H9 (cell line): Measurements from ENCODE around the gene PGS1. TPM values are rescaled to one million over a fixed set of nuclear protein-coding genes. Genes with fewer than 3 reads are reported as not detected.
A peak's percentile ranks its signal among the peaks of the same experiment; 100 is the strongest.

Experiments used
- DNase-seq: peaks from one replicate; pipeline ENCODE4 v3.0.0-alpha.2; 2017
- H2AFZ ChIP-seq: one replicate; pipeline ENCODE4 v1.6.1; 2013; ENCODE audit warnings: mild to moderate bottlenecking, low read length, control low read depth, moderate library complexity
- H2AK5ac ChIP-seq: 2 replicates; pipeline ENCODE4 v1.6.1; 2013; ENCODE audit warnings: low read length, control low read depth, mixed read lengths; ENCODE audit not compliant: insufficient read length
- H2BK120ac ChIP-seq: one replicate; pipeline ENCODE4 v1.6.1; 2013; ENCODE audit warnings: low read depth, mild to moderate bottlenecking, low read length, control low read depth, inconsistent platforms; ENCODE audit not compliant: poor library complexity, severe bottlenecking
- H2BK12ac ChIP-seq: 2 replicates; pipeline ENCODE4 v1.6.1; 2013; ENCODE audit warnings: low read length, control low read depth, mixed read lengths, low read depth; ENCODE audit not compliant: insufficient read length
- H2BK15ac ChIP-seq: 2 replicates; pipeline ENCODE4 v1.6.1; 2013; ENCODE audit warnings: low read depth, low read length, control low read depth
- H2BK20ac ChIP-seq: one replicate; pipeline ENCODE4 v1.6.1; 2013; ENCODE audit warnings: low read depth, mild to moderate bottlenecking, low read length, control low read depth, inconsistent platforms; ENCODE audit not compliant: poor library complexity, severe bottlenecking
- H2BK5ac ChIP-seq: 2 replicates; pipeline ENCODE4 v1.6.1; 2013; ENCODE audit warnings: low read length, control low read depth, mixed read lengths; ENCODE audit not compliant: insufficient read length
- H3K14ac ChIP-seq: 2 replicates; pipeline ENCODE4 v1.6.1; 2013; ENCODE audit warnings: low read length, control low read depth; ENCODE audit not compliant: insufficient read depth
- H3K18ac ChIP-seq: 2 replicates; pipeline ENCODE4 v1.6.1; 2013; ENCODE audit warnings: low read depth, mild to moderate bottlenecking, mixed read lengths, low read length, control low read depth; ENCODE audit not compliant: insufficient read length
- H3K23ac ChIP-seq: 2 replicates; pipeline ENCODE4 v1.6.1; 2013; ENCODE audit warnings: low read length, control low read depth, mixed read lengths, low read depth; ENCODE audit not compliant: insufficient read length
- H3K23me2 ChIP-seq: 2 replicates; pipeline ENCODE4 v1.6.1; 2013; ENCODE audit warnings: low read depth, mild to moderate bottlenecking, mixed read lengths, low read length, control low read depth; ENCODE audit not compliant: insufficient read length, poor library complexity, severe bottlenecking
- H3K27ac ChIP-seq: 2 replicates; pipeline ENCODE4 v1.5.1; 2013; ENCODE audit warnings: low read length, control low read depth, mixed read lengths, low read depth; ENCODE audit not compliant: insufficient read length
- H3K27me3 ChIP-seq: 2 replicates; pipeline ENCODE4 v1.6.1; 2013; ENCODE audit warnings: low read length, control low read depth, inconsistent platforms; ENCODE audit not compliant: insufficient read depth
- H3K4ac ChIP-seq: 2 replicates; pipeline ENCODE4 v1.6.1; 2013; ENCODE audit warnings: low read depth, mild to moderate bottlenecking, control low read depth, inconsistent platforms, low read length, moderate library complexity
- H3K4me1 ChIP-seq: 2 replicates; pipeline ENCODE4 v1.6.1; 2013; ENCODE audit warnings: low read length, control low read depth, inconsistent platforms; ENCODE audit not compliant: insufficient read depth
- H3K4me2 ChIP-seq: 2 replicates; pipeline ENCODE4 v1.6.1; 2013; ENCODE audit warnings: low read length, control low read depth, mixed read lengths; ENCODE audit not compliant: insufficient read length, insufficient read depth
- H3K56ac ChIP-seq: 2 replicates; pipeline ENCODE4 v1.6.1; 2013; ENCODE audit warnings: low read depth, mild to moderate bottlenecking, mixed read lengths, low read length, control low read depth; ENCODE audit not compliant: insufficient read length
- H3K79me1 ChIP-seq: 2 replicates; pipeline ENCODE4 v1.6.1; 2013; ENCODE audit warnings: low read depth, mild to moderate bottlenecking, moderate library complexity, low read length, control low read depth, inconsistent platforms; ENCODE audit not compliant: insufficient read depth, poor library complexity, severe bottlenecking
- H3K79me2 ChIP-seq: 2 replicates; pipeline ENCODE4 v1.6.1; 2013; ENCODE audit warnings: low read length, control low read depth, inconsistent platforms; ENCODE audit not compliant: insufficient read depth
- H3K9ac ChIP-seq: 2 replicates; pipeline ENCODE4 v1.6.1; 2013; ENCODE audit warnings: low read length, control low read depth, mixed read lengths; ENCODE audit not compliant: insufficient read length; ENCODE audit errors: extremely low read depth
- H3K9me3 ChIP-seq: one replicate; pipeline ENCODE4 v1.6.1; 2013; ENCODE audit warnings: low read depth, low read length, inconsistent platforms; ENCODE audit not compliant: control insufficient read depth
- H3T11ph ChIP-seq: one replicate; pipeline ENCODE4 v1.6.1; 2013; ENCODE audit warnings: mild to moderate bottlenecking, low read length, control low read depth, inconsistent platforms
- H4K20me1 ChIP-seq: one replicate; pipeline ENCODE4 v1.6.1; 2013; ENCODE audit not compliant: control insufficient read depth, insufficient read length, insufficient read depth
- H4K5ac ChIP-seq: 2 replicates; pipeline ENCODE4 v1.6.1; 2013; ENCODE audit warnings: low read depth, mild to moderate bottlenecking, mixed read lengths, low read length, control low read depth; ENCODE audit not compliant: insufficient read length
- H4K8ac ChIP-seq: replicated peaks from 2 replicates; pipeline ENCODE4 v1.6.1; 2013; ENCODE audit warnings: low read length, control low read depth, mixed read lengths, low read depth; ENCODE audit not compliant: insufficient read length
- H4K91ac ChIP-seq: 2 replicates; pipeline ENCODE4 v1.6.1; 2013; ENCODE audit warnings: low read depth, mild to moderate bottlenecking, moderate library complexity, mixed read lengths, low read length, control low read depth; ENCODE audit not compliant: insufficient read length
- H3K27ac Mint-ChIP-seq, 3 experiments: 2 replicates in 2 of 3; 3 replicates in 1 of 3; pipeline ENCODE4 v1.8.0; 2020 to 2021; ENCODE audit warnings: mixed read lengths in 3 of 3, mild to moderate bottlenecking in 1 of 3, moderate library complexity in 1 of 3
- H3K27me3 Mint-ChIP-seq: 2 replicates; pipeline ENCODE4 v1.8.0; 2021; ENCODE audit warnings: low read depth, mild to moderate bottlenecking, moderate library complexity, mixed read lengths
- H3K36me3 Mint-ChIP-seq, 3 experiments: 2 replicates in 2 of 3; 3 replicates in 1 of 3; pipeline ENCODE4 v1.8.0; 2020 to 2021; ENCODE audit warnings: low read depth in 3 of 3, mixed read lengths in 3 of 3; ENCODE audit not compliant: insufficient read depth in 1 of 3
- H3K4me1 Mint-ChIP-seq, 2 experiments: 2 replicates each; pipeline ENCODE4 v1.8.0; 2020; ENCODE audit warnings: mixed read lengths in 2 of 2
- H3K4me3 Mint-ChIP-seq, 2 experiments: 2 replicates in 1 of 2; 3 replicates in 1 of 2; pipeline ENCODE4 v1.8.0; 2020 to 2021; ENCODE audit warnings: mild to moderate bottlenecking in 2 of 2, mixed read lengths in 2 of 2, moderate library complexity in 1 of 2
- H3K9me3 Mint-ChIP-seq, 2 experiments: 2 replicates in 1 of 2; 3 replicates in 1 of 2; pipeline ENCODE4 v1.8.0; 2020; ENCODE audit warnings: mild to moderate bottlenecking in 2 of 2, mixed read lengths in 2 of 2, moderate library complexity in 1 of 2
- CTCF ChIP-seq: fragments of 200-600 bp; sonication (generic); conservative IDR thresholded peaks from 3 replicates; pipeline ENCODE4 v1.8.0; 2021; ENCODE audit warnings: antibody characterized with exemption, mild to moderate bottlenecking
- WGBS: extraction: QIAGEN DNeasy Blood & Tissue Kit; methylation state at CpG from one replicate; pipeline ENCODE4 v1.1.7; 2013; ENCODE audit warnings: missing lambda C conversion rate, low lambda C conversion rate, mixed read lengths; ENCODE audit not compliant: insufficient read length; ENCODE audit errors: extremely low coverage; 5-methylcytosine and 5-hydroxymethylcytosine counted together
- total RNA-seq: library from RNA; stranded (reverse); gene quantifications from 2 replicates; pipeline ENCODE4 v1.2.1, GENCODE V29; 2021

The PGS1 gene
- total RNA-seq, 1 experiment from 2014 or later, result 45.7 TPM

- Histone ChIP-seq H3K23ac (no peak overlapping the region), H3K4me2 (no peak overlapping the region), H3K79me2 (peaks cover 47% of the 10 kb centered on the region; the same call in 1 of the 2 replicates), H4K8ac (no peak overlapping the region), H2BK120ac (no peak overlapping the region), H2AFZ (no peak overlapping the region), H4K5ac (no peak overlapping the region), H2BK12ac (no peak overlapping the region), H3K79me1 (peaks cover 12% of the 10 kb centered on the region), H3K56ac (no peak overlapping the region), H4K91ac (no peak overlapping the region), H2BK5ac (no peak overlapping the region), H3K4ac (no peak overlapping the region), H2BK15ac (no peak overlapping the region), H3K27ac (no peak overlapping the region), H3K18ac (no peak overlapping the region), H3K9ac (no peak overlapping the region), H3K23me2 (no peaks in the 10 kb centered on the region), H2AK5ac (no peak overlapping the region), H3K4me1 (peaks cover 12% of the 10 kb centered on the region), H3K14ac (no peak overlapping the region; the same call in 1 of the 2 replicates), H3K9me3 (no peaks in the 10 kb centered on the region), H4K20me1 (no peaks in the 10 kb centered on the region), H3K27me3 (no peaks in the 10 kb centered on the region), H3T11ph (no peak overlapping the region), H2BK20ac (no peak overlapping the region)
- Mint-ChIP-seq H3K4me3 (no peak overlapping the region), H3K9me3 (no peaks in the 10 kb centered on the region), H3K4me1 (peaks cover 28 to 37% of the 10 kb centered on the region in 2 experiments), H3K27ac (peak overlapping the region; percentile 64 to 87 (median 86); a peak in 5 of 7 replicates), H3K27me3 (no peaks in the 10 kb centered on the region), H3K36me3 (peaks cover 15 to 36% (median 28%) of the 10 kb centered on the region in 3 experiments; a peak in 6 of 7 replicates)
- peak; percentile 47; the same call in 2 of the 3 replicates for TF ChIP-seq CTCF
- peak; percentile 62 for DNase-seq
- WGBS, result no CpG with 5 or more reads among the region's 15 CpGs
These were observed 12.0 kb downstream of the PGS1 start for GRCh38 chr17:78390241-78391050.
